HepG2 (cell line): ENCODE results near the gene ATP11B. TPM values are rescaled to one million over a fixed set of nuclear protein-coding genes. Genes with fewer than 3 reads are reported as not detected.

Experiments
- ATAC-seq: fragments of 200-7000 bp; cut with Tn5 transposase; 3 replicates; pipeline ENCODE4 v1.9.1; 2020; ENCODE audit warnings: mild to moderate bottlenecking, moderate library complexity
- BruUV-seq: library from RNA; stranded (reverse); fragments of 400-500 nt; replicated peaks from 2 replicates; lab custom pipeline; 2021; lab: Mats Ljungman, UMichigan
- CTCF ChIA-PET: fragments of 300-600 bp; formaldehyde crosslinking; extraction: SDS; loops from one replicate; lab custom pipeline; 2021; ENCODE audit warnings: low total read pairs, inconsistent platforms, low intra/inter-chr PET ratio; lab: Yijun Ruan, JAX
- POLR2A ChIA-PET: fragments of 350-600 bp; sonication (Branson Sonifier 250); formaldehyde crosslinking; loops from one replicate; lab custom pipeline; 2020; ENCODE audit warnings: antibody characterized with exemption, inconsistent platforms; lab: Yijun Ruan, JAX
- DNase-seq: peaks from one replicate; pipeline ENCODE4 v3.0.0-alpha.2; 2015; ENCODE audit warnings: low spot score
- FAIRE-seq: peaks from 3 replicates; lab custom pipeline; 2011; peaks lifted over from hg19 to GRCh38; lab: Jason Lieb, UNC
- H2AFZ ChIP-seq: one replicate; pipeline ENCODE4 v1.6.1; 2011; ENCODE audit warnings: low read length, inconsistent platforms
- H3K27ac ChIP-seq: fragments of 300-600 bp; 3 replicates; pipeline ENCODE4 v1.8.0; 2011; ENCODE audit warnings: mixed run types, mild to moderate bottlenecking, mixed read lengths, low read length, inconsistent platforms; ENCODE audit not compliant: insufficient read depth; ENCODE audit errors: extremely low read length
- H3K27me3 ChIP-seq, 2 experiments: fragments of 200-600 bp in 1 of 2; 2 replicates in 1 of 2; 3 replicates in 1 of 2; pipeline versions ENCODE4 v1.6.0 to v1.8.0; 2011; ENCODE audit warnings: low read length in 2 of 2, mild to moderate bottlenecking in 2 of 2, moderate library complexity in 2 of 2, inconsistent platforms in 1 of 2; ENCODE audit not compliant: insufficient read depth in 2 of 2, control insufficient read depth in 1 of 2
- H3K36me3 ChIP-seq, 2 experiments: fragments of 200-600 bp in 1 of 2; replicated peaks in 1 of 2; 2 replicates in 1 of 2; 3 replicates in 1 of 2; pipeline versions ENCODE4 v1.5.1 to v1.8.0; 2011; ENCODE audit warnings: low read length in 2 of 2, inconsistent platforms in 1 of 2; ENCODE audit not compliant: insufficient read depth in 2 of 2, control insufficient read depth in 1 of 2
- H3K4me1 ChIP-seq: 2 replicates; pipeline ENCODE4 v1.5.1; 2012; ENCODE audit warnings: low read length, inconsistent platforms; ENCODE audit not compliant: insufficient read depth
- H3K4me2 ChIP-seq: 2 replicates; pipeline ENCODE4 v1.6.0; 2011; ENCODE audit warnings: low read depth, low read length, inconsistent platforms
- H3K4me3 ChIP-seq, 3 experiments: fragments of 200-600 bp in 1 of 3; sonication (generic), shearing (Covaris generic) in 1 of 3; replicated peaks in 1 of 3; 2 replicates each; pipeline ENCODE4 v1.5.1; 2011 to 2016; ENCODE audit warnings: low read length in 3 of 3, inconsistent platforms in 2 of 3, low read depth in 2 of 3, mild to moderate bottlenecking in 2 of 3, control low read depth in 1 of 3, mixed read lengths in 1 of 3; ENCODE audit not compliant: insufficient read depth in 1 of 3
- H3K79me2 ChIP-seq: one replicate; pipeline ENCODE4 v1.6.1; 2011; ENCODE audit warnings: low read length, inconsistent platforms; ENCODE audit not compliant: insufficient read depth
- H3K9ac ChIP-seq: 2 replicates; pipeline ENCODE4 v1.6.0; 2011; ENCODE audit warnings: mild to moderate bottlenecking, low read depth, low read length, inconsistent platforms; ENCODE audit not compliant: insufficient read depth
- H3K9me3 ChIP-seq: 2 replicates; pipeline ENCODE4 v1.5.1; 2012; ENCODE audit warnings: mild to moderate bottlenecking, low read length
- H4K20me1 ChIP-seq: 2 replicates; pipeline ENCODE4 v1.6.0; 2011; ENCODE audit warnings: inconsistent platforms, mild to moderate bottlenecking, low read length, moderate library complexity; ENCODE audit not compliant: insufficient read depth
- AHR ChIP-seq: IDR thresholded peaks from 2 replicates; pipeline ENCODE4 v1.6.1; 2018; ENCODE audit warnings: missing genetic modification reagents, missing compliant biosample characterization
- BRF2 ChIP-seq: sonication (generic); formaldehyde crosslinking; IDR thresholded peaks from 2 replicates; pipeline ENCODE4 v1.8.1; 2022; ENCODE audit warnings: mild to moderate bottlenecking, missing genetic modification reagents
- CBX1 ChIP-seq: IDR thresholded peaks from one replicate; pipeline ENCODE4 v1.6.1; 2016; ENCODE audit warnings: antibody characterized with exemption, low read depth
- CENPT ChIP-seq: sonication (generic); formaldehyde crosslinking; IDR thresholded peaks from 2 replicates; pipeline ENCODE4 v1.8.0; 2022; ENCODE audit warnings: low read depth, mild to moderate bottlenecking, moderate library complexity, missing genetic modification reagents
- FUBP1 ChIP-seq: sonication (generic); formaldehyde crosslinking; IDR thresholded peaks from 2 replicates; pipeline ENCODE4 v1.5.1; 2020; ENCODE audit warnings: missing genetic modification reagents, mild to moderate bottlenecking, borderline replicate concordance
- GATAD1 ChIP-seq: IDR thresholded peaks from 2 replicates; pipeline ENCODE4 v1.6.1; 2016; ENCODE audit warnings: missing genetic modification reagents, missing compliant biosample characterization
- MEIS1 ChIP-seq: sonication (generic); formaldehyde crosslinking; IDR thresholded peaks from 2 replicates; pipeline ENCODE4 v1.9.0; 2021; ENCODE audit warnings: mild to moderate bottlenecking, missing genetic modification reagents, moderate library complexity, borderline replicate concordance
- MYPOP ChIP-seq: sonication (generic); formaldehyde crosslinking; IDR thresholded peaks from 2 replicates; pipeline ENCODE4 v1.8.1; 2023; ENCODE audit warnings: mild to moderate bottlenecking, moderate library complexity, missing genetic modification reagents
- NPAS2 ChIP-seq: sonication (generic); formaldehyde crosslinking; IDR thresholded peaks from 2 replicates; pipeline ENCODE4 v1.8.0; 2022; ENCODE audit warnings: mild to moderate bottlenecking, missing genetic modification reagents, borderline replicate concordance
- POLR2A ChIP-seq, 2 experiments: IDR thresholded peaks; 2 replicates each; pipeline ENCODE4 v1.6.1; 2011; ENCODE audit warnings: low read depth in 2 of 2, low read length in 2 of 2, mild to moderate bottlenecking in 1 of 2, moderate library complexity in 1 of 2; ENCODE audit not compliant: insufficient read depth in 1 of 2
- ZFAT ChIP-seq: sonication (generic); formaldehyde crosslinking; conservative IDR thresholded peaks from 2 replicates; pipeline ENCODE4 v1.8.1; 2023; ENCODE audit warnings: missing genetic modification reagents, inconsistent platforms
- ZNF256 ChIP-seq: sonication (generic); formaldehyde crosslinking; conservative IDR thresholded peaks from 2 replicates; pipeline ENCODE4 v1.4.0; 2020; ENCODE audit warnings: missing genetic modification reagents
- ZNF484 ChIP-seq: sonication (generic); formaldehyde crosslinking; IDR thresholded peaks from 2 replicates; pipeline ENCODE4 v1.5.1; 2020; ENCODE audit warnings: mild to moderate bottlenecking, low read depth, missing genetic modification reagents, borderline replicate concordance
- ZNF558 ChIP-seq: sonication (generic); formaldehyde crosslinking; IDR thresholded peaks from 2 replicates; pipeline ENCODE4 v1.9.0; 2022; ENCODE audit warnings: mild to moderate bottlenecking, missing genetic modification reagents, borderline replicate concordance
- ZNF878 ChIP-seq: sonication (generic); formaldehyde crosslinking; IDR thresholded peaks from 2 replicates; pipeline ENCODE4 v1.8.1; 2023; ENCODE audit warnings: mild to moderate bottlenecking, missing genetic modification reagents, moderate library complexity
- ZUFSP ChIP-seq: sonication (generic); formaldehyde crosslinking; IDR thresholded peaks from 2 replicates; pipeline ENCODE4 v1.9.0; 2021; ENCODE audit warnings: missing genetic modification reagents, mild to moderate bottlenecking, borderline replicate concordance
- WGBS: methylation state at CpG from one replicate; pipeline ENCODE4 v1.1.6; 2017; ENCODE audit warnings: low lambda C conversion rate; 5-methylcytosine and 5-hydroxymethylcytosine counted together
- in situ Hi-C: cut with HindIII; loops from 2 replicates; pipeline ENCODE4 v1.10.0; 2017; ENCODE audit warnings: low pct_unique_long_range_greater_than_20kb; ENCODE audit not compliant: extremely low pct_ligation_motif_present
- intact Hi-C: fragments of 100-400 bp; cut with micrococcal nuclease; formaldehyde crosslinking; loops from one replicate; pipeline ENCODE4 v1.10.0; 2022; ENCODE audit not compliant: unreplicated experiment
- polyA plus RNA-seq, 8 experiments: library from polyadenylated mRNA; depleted of rRNA in 3 of 8; stranded (reverse) in 7 of 8; unstranded in 1 of 8; fragments of >200 nt; fragmentation: Illumina TruSeq in 4 of 8; extraction: Trizol in 4 of 8; gene quantifications; 2 replicates each; pipeline versions ENCODE4 v1.2.1 to v1.2.3, GENCODE V29; 2011 to 2016; ENCODE audit warnings: low read depth in 4 of 8, missing spikeins in 1 of 8, mixed read lengths in 1 of 8; ENCODE audit not compliant: insufficient read depth in 1 of 8
- total RNA-seq, 5 experiments: library from RNA; depleted of rRNA; stranded (reverse); fragments of >200 nt; fragmentation: Illumina TruSeq; extraction: Trizol; gene quantifications; 2 replicates each; pipeline ENCODE4 v1.2.3, GENCODE V29; 2016; ENCODE audit warnings: low read depth in 1 of 5

ATP11B gene
- total and polyA plus RNA-seq, 2 of the 13 experiments (the other 11 are each of a cell fraction or from before 2014, with no cell fraction given): 10.1 to 22.9 TPM

GRCh38 chr3:182818296-182818978 lies 25.1 kb downstream of the ATP11B start (continued):
- TF ChIP-seq ZNF558 (CRISPR knock-in tag): no peak
- TF ChIP-seq POLR2A (IDR thresholded peaks at IDR 0.05; ENCODE audit: insufficient read depth in 1 of 2, low read depth in 2 of 2, low read length in 2 of 2): no peak
- no peak for TF ChIP-seq ZNF878
- TF ChIP-seq BRF2 (CRISPR knock-in tag): no peak

GRCh38 chr3:182821221-182821981 lies 28.1 kb downstream of the ATP11B start:
- Histone ChIP-seq H3K4me3 (no peak overlapping the region), H3K27me3 (no peaks in the 10 kb centered on the region), H3K4me2 (no peak overlapping the region), H2AFZ (no peak overlapping the region), H3K27ac (no peak overlapping the region), H3K9me3 (no peaks in the 10 kb centered on the region), H3K36me3 (no peaks in the 10 kb centered on the region), H3K79me2 (no peaks in the 10 kb centered on the region), H4K20me1 (no peaks in the 10 kb centered on the region), H3K4me1 (0 out of 2 replicates have a peak, but pooled peaks cover under 1% of the 10 kb centered on the region), H3K9ac (no peak overlapping the region)
- no peak for DNase-seq
- POLR2A ChIA-PET: no interaction called here
- in situ Hi-C loops (no loop called here), intact Hi-C loops (no loop called here)
- 94% methylated on average over 4 of the region's 4 CpGs for WGBS
- BruUV-seq: no TSS peak
- CTCF ChIA-PET: no interaction called here
- no peak for FAIRE-seq
- no peak for ATAC-seq
- TF ChIP-seq NPAS2 (CRISPR knock-in tag): no peak
- TF ChIP-seq AHR (CRISPR knock-in tag): no peak
- no peak for TF ChIP-seq MYPOP (CRISPR knock-in tag)
- no peak for TF ChIP-seq ZNF256 (CRISPR knock-in tag)
- no peak for TF ChIP-seq ZNF484 (CRISPR knock-in tag)
- no peak for TF ChIP-seq FUBP1
- TF ChIP-seq CBX1: no peak
- TF ChIP-seq CENPT: no peak
- no peak for TF ChIP-seq ZFAT (CRISPR knock-in tag)
- no peak for TF ChIP-seq MEIS1 (CRISPR knock-in tag)
- no peak for TF ChIP-seq ZUFSP
- TF ChIP-seq GATAD1: no peak
